Smooth muscle cell (in vitro differentiated cells): ENCODE data around the gene LAIR2. TPM values are rescaled to one million over a fixed set of nuclear protein-coding genes. Genes with fewer than 3 reads are reported as not detected.
A peak's percentile ranks its signal among the peaks of the same experiment; 100 is the strongest.

ENCODE experiments used
- DNase-seq: peaks from one replicate; lab custom pipeline; 2025; ENCODE audit not compliant: unreplicated experiment; lab: John Stamatoyannopoulos, UW
- H2AFZ ChIP-seq: fragments of 200-600 bp; sonication (generic); 2 replicates; pipeline ENCODE4 v1.6.0; 2016; ENCODE audit warnings: antibody characterized with exemption, low read depth, mild to moderate bottlenecking
- H3F3A ChIP-seq: fragments of 200-600 bp; sonication (generic); 2 replicates; pipeline ENCODE4 v1.6.0; 2017; ENCODE audit warnings: antibody characterized with exemption, low read depth
- H3K27ac ChIP-seq: fragments of 200-600 bp; sonication (generic); 2 replicates; pipeline ENCODE4 v1.5.1; 2016; ENCODE audit warnings: low read depth, mild to moderate bottlenecking
- H3K27me3 ChIP-seq: fragments of 200-600 bp; sonication (generic); 2 replicates; pipeline ENCODE4 v1.6.1; 2016; ENCODE audit warnings: low read depth, mild to moderate bottlenecking
- H3K36me3 ChIP-seq: fragments of 200-600 bp; sonication (generic); 2 replicates; pipeline ENCODE4 v1.5.1; 2016; ENCODE audit warnings: low read depth
- H3K4me1 ChIP-seq: fragments of 200-600 bp; sonication (generic); 2 replicates; pipeline ENCODE4 v1.5.1; 2016; ENCODE audit warnings: low read depth
- H3K4me2 ChIP-seq: fragments of 200-600 bp; sonication (generic); 2 replicates; pipeline ENCODE4 v1.6.0; 2016; ENCODE audit warnings: mild to moderate bottlenecking
- H3K4me3 ChIP-seq: fragments of 200-600 bp; sonication (generic); 2 replicates; pipeline ENCODE4 v1.5.1; 2016; ENCODE audit warnings: mild to moderate bottlenecking
- H3K79me2 ChIP-seq: fragments of 200-600 bp; sonication (generic); 2 replicates; pipeline ENCODE4 v1.6.0; 2016; ENCODE audit warnings: low read depth, mild to moderate bottlenecking
- H3K9ac ChIP-seq: fragments of 200-600 bp; sonication (generic); 2 replicates; pipeline ENCODE4 v1.6.0; 2016; ENCODE audit warnings: low read depth
- H3K9me3 ChIP-seq: fragments of 200-600 bp; sonication (generic); replicated peaks from 2 replicates; pipeline ENCODE4 v1.5.1; 2016; ENCODE audit warnings: low read depth
- H4K20me1 ChIP-seq: fragments of 200-600 bp; sonication (generic); 2 replicates; pipeline ENCODE4 v1.6.0; 2016; ENCODE audit warnings: low read depth
- CTCF ChIP-seq: fragments of 200-600 bp; sonication (generic); IDR thresholded peaks from 2 replicates; pipeline ENCODE4 v1.5.1; 2017; ENCODE audit warnings: borderline replicate concordance, mild to moderate bottlenecking, antibody characterized with exemption; ENCODE audit not compliant: insufficient read depth, poor library complexity, severe bottlenecking
- WGBS: methylation state at CpG from one replicate; pipeline ENCODE4 v1.1.7; 2016; ENCODE audit warnings: low lambda C conversion rate; 5-methylcytosine and 5-hydroxymethylcytosine counted together
- polyA plus RNA-seq: library from polyadenylated mRNA; unstranded; fragments of >200 nt; fragmentation: Nextera tagmentation; extraction: Ambion mirVana; gene quantifications from 2 replicates; pipeline ENCODE4 v1.2.1, GENCODE V29; 2016
- total RNA-seq: library from RNA; depleted of rRNA; stranded (reverse); fragments of >200 nt; gene quantifications from 2 replicates; pipeline ENCODE4 v1.2.3, GENCODE V29; 2014

Gene LAIR2
- total and polyA plus RNA-seq, 2 experiments from 2014 or later: not detected

GRCh38 chr19:54480051-54480450, 22.6 kb upstream of the LAIR2 start:
- H3K79me2 ChIP-seq: no peaks in the 10 kb centered on the region
- H2AFZ ChIP-seq: no peak overlapping the region
- WGBS: 73% methylated on average over 2 of the region's 2 CpGs
- no peaks in the 10 kb centered on the region for H3K27me3 ChIP-seq
- H4K20me1 ChIP-seq: no peaks in the 10 kb centered on the region
- H3F3A ChIP-seq: no peaks in the 10 kb centered on the region
- H3K36me3 ChIP-seq: no peaks in the 10 kb centered on the region
- no peak overlapping the region for H3K4me3 ChIP-seq
- H3K4me2 ChIP-seq: no peak overlapping the region
- H3K4me1 ChIP-seq: no peaks in the 10 kb centered on the region
- no peaks in the 10 kb centered on the region for H3K9me3 ChIP-seq
- DNase-seq: no peak
- H3K27ac ChIP-seq: no peak overlapping the region
- no peak overlapping the region for H3K9ac ChIP-seq
- no peak for TF ChIP-seq CTCF

GRCh38 chr19:54481326-54481930, 21.2 kb upstream of the LAIR2 start:
- Histone ChIP-seq H3K4me1 (no peaks in the 10 kb centered on the region), H3K4me3 (no peak overlapping the region), H3K9me3 (no peaks in the 10 kb centered on the region), H3K36me3 (no peaks in the 10 kb centered on the region), H2AFZ (no peak overlapping the region), H3K79me2 (no peaks in the 10 kb centered on the region), H3F3A (no peaks in the 10 kb centered on the region), H4K20me1 (no peaks in the 10 kb centered on the region), H3K4me2 (no peak overlapping the region), H3K9ac (no peak overlapping the region), H3K27ac (no peak overlapping the region), H3K27me3 (no peaks in the 10 kb centered on the region)
- no peak for DNase-seq
- TF ChIP-seq CTCF: peak; percentile 61
- WGBS: 23% methylated on average over 16 of the region's 16 CpGs

GRCh38 chr19:54482889-54483288, 19.7 kb upstream of the LAIR2 start:
- Histone ChIP-seq H3K4me1 (no peaks in the 10 kb centered on the region), H3K4me2 (no peak overlapping the region), H3K79me2 (no peaks in the 10 kb centered on the region), H3K4me3 (no peak overlapping the region), H3F3A (no peaks in the 10 kb centered on the region), H3K27ac (no peak overlapping the region), H3K27me3 (no peaks in the 10 kb centered on the region), H3K9me3 (no peaks in the 10 kb centered on the region), H4K20me1 (no peaks in the 10 kb centered on the region), H3K36me3 (no peaks in the 10 kb centered on the region), H3K9ac (no peak overlapping the region), H2AFZ (no peak overlapping the region)
- WGBS: 85% methylated on average over 3 of the region's 3 CpGs
- no peak for DNase-seq
- TF ChIP-seq CTCF: no peak

- DNase-seq: no peak
- 79% methylated on average over 10 of the region's 10 CpGs for WGBS
- no peak overlapping the region for H2AFZ ChIP-seq
- no peaks in the 10 kb centered on the region for H3K27me3 ChIP-seq
- H3K4me3 ChIP-seq: no peak overlapping the region
- H4K20me1 ChIP-seq: no peaks in the 10 kb centered on the region
- TF ChIP-seq CTCF: no peak
- no peak overlapping the region for H3K4me2 ChIP-seq
- H3K79me2 ChIP-seq: no peaks in the 10 kb centered on the region
- no peak overlapping the region for H3K27ac ChIP-seq
- H3K4me1 ChIP-seq: no peaks in the 10 kb centered on the region
- no peaks in the 10 kb centered on the region for H3K9me3 ChIP-seq
- H3K9ac ChIP-seq: no peak overlapping the region
- H3F3A ChIP-seq: no peaks in the 10 kb centered on the region
- H3K36me3 ChIP-seq: no peaks in the 10 kb centered on the region
Measured at GRCh38 chr19:54484451-54484850, 18.2 kb upstream of the LAIR2 start.
